Smooth muscle cell (in vitro differentiated cells): ENCODE results near the gene ZNF284. TPM values are rescaled to one million over a fixed set of nuclear protein-coding genes. Genes with fewer than 3 reads are reported as not detected.

Experiments
- DNase-seq: peaks from one replicate; lab custom pipeline; 2025; ENCODE audit not compliant: unreplicated experiment; lab: John Stamatoyannopoulos, UW
- H2AFZ ChIP-seq: fragments of 200-600 bp; sonication (generic); 2 replicates; pipeline ENCODE4 v1.6.0; 2016; ENCODE audit warnings: antibody characterized with exemption, low read depth, mild to moderate bottlenecking
- H3F3A ChIP-seq: fragments of 200-600 bp; sonication (generic); 2 replicates; pipeline ENCODE4 v1.6.0; 2017; ENCODE audit warnings: antibody characterized with exemption, low read depth
- H3K27ac ChIP-seq: fragments of 200-600 bp; sonication (generic); 2 replicates; pipeline ENCODE4 v1.5.1; 2016; ENCODE audit warnings: low read depth, mild to moderate bottlenecking
- H3K27me3 ChIP-seq: fragments of 200-600 bp; sonication (generic); 2 replicates; pipeline ENCODE4 v1.6.1; 2016; ENCODE audit warnings: low read depth, mild to moderate bottlenecking
- H3K36me3 ChIP-seq: fragments of 200-600 bp; sonication (generic); 2 replicates; pipeline ENCODE4 v1.5.1; 2016; ENCODE audit warnings: low read depth
- H3K4me1 ChIP-seq: fragments of 200-600 bp; sonication (generic); 2 replicates; pipeline ENCODE4 v1.5.1; 2016; ENCODE audit warnings: low read depth
- H3K4me2 ChIP-seq: fragments of 200-600 bp; sonication (generic); 2 replicates; pipeline ENCODE4 v1.6.0; 2016; ENCODE audit warnings: mild to moderate bottlenecking
- H3K4me3 ChIP-seq: fragments of 200-600 bp; sonication (generic); 2 replicates; pipeline ENCODE4 v1.5.1; 2016; ENCODE audit warnings: mild to moderate bottlenecking
- H3K79me2 ChIP-seq: fragments of 200-600 bp; sonication (generic); 2 replicates; pipeline ENCODE4 v1.6.0; 2016; ENCODE audit warnings: low read depth, mild to moderate bottlenecking
- H3K9ac ChIP-seq: fragments of 200-600 bp; sonication (generic); 2 replicates; pipeline ENCODE4 v1.6.0; 2016; ENCODE audit warnings: low read depth
- H3K9me3 ChIP-seq: fragments of 200-600 bp; sonication (generic); replicated peaks from 2 replicates; pipeline ENCODE4 v1.5.1; 2016; ENCODE audit warnings: low read depth
- H4K20me1 ChIP-seq: fragments of 200-600 bp; sonication (generic); 2 replicates; pipeline ENCODE4 v1.6.0; 2016; ENCODE audit warnings: low read depth
- CTCF ChIP-seq: fragments of 200-600 bp; sonication (generic); IDR thresholded peaks from 2 replicates; pipeline ENCODE4 v1.5.1; 2017; ENCODE audit warnings: borderline replicate concordance, mild to moderate bottlenecking, antibody characterized with exemption; ENCODE audit not compliant: insufficient read depth, poor library complexity, severe bottlenecking
- WGBS: methylation state at CpG from one replicate; pipeline ENCODE4 v1.1.7; 2016; ENCODE audit warnings: low lambda C conversion rate; 5-methylcytosine and 5-hydroxymethylcytosine counted together
- polyA plus RNA-seq: library from polyadenylated mRNA; unstranded; fragments of >200 nt; fragmentation: Nextera tagmentation; extraction: Ambion mirVana; gene quantifications from 2 replicates; pipeline ENCODE4 v1.2.1, GENCODE V29; 2016
- total RNA-seq: library from RNA; depleted of rRNA; stranded (reverse); fragments of >200 nt; gene quantifications from 2 replicates; pipeline ENCODE4 v1.2.3, GENCODE V29; 2014

Gene ZNF284
- total and polyA plus RNA-seq, 2 experiments from 2014 or later: 0.91 to 2.4 TPM

DNA sequence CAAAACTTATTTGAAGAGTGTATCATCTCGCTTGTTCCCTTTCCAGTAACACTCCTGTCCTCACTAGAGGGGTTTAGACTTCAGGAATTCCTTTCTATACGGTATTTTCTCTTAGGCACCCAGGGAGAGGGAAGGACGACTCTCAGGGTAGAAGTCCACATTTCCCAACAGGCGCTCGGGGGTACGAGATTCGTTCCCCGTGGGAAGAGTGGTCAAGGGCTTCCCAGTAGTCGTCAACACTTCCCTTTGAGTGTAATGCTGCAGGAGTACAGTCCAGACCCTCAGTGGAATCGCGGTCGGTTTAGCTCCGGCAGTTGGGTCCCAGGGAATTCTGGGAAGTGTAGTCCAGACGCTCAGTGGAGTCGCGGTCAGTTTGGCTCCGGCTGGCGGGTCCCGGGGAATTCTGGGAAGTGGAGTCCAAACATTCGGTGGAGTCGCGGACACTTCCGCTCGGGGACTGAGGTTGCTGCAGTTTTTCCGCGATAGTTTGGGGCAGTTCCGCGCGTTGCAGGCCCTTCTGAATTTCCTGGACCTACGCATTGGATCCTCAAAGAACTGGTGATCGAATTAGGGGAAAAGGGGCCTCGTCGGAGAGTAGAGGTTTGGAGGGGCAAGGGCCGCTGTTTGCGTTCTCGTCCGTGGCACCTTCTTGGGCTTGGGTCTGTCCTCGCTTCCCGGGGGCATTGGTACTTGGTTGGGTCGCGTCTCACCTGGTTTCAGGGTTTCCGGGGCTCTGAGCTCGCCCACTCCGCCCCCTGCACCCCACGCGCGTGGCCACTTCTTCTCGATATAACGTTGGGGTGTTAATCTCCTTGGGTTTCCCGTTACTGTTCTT is 22.2 kb downstream of the ZNF284 start, which contains the start of gene ZNF224:
TSS of gene ZNF224 (plus strand) at position 431 of the 835 bp plus-strand sequence. CDS start 3,513 bp downstream, outside the sequence.
- no peaks in the 10 kb centered on the region for H3K36me3 ChIP-seq
- H3K9ac ChIP-seq: peak within 1 kb of the TSS; percentile 66
- H2AFZ ChIP-seq: peak within 1 kb of the TSS; percentile 95
- TF ChIP-seq CTCF: no peak
- peak within 1 kb of the TSS; percentile 92 for H3K4me3 ChIP-seq
- no peaks in the 10 kb centered on the region for H3F3A ChIP-seq
- H3K4me2 ChIP-seq: peak within 1 kb of the TSS; percentile 87
- H4K20me1 ChIP-seq: peaks cover 4% of the 10 kb centered on the region
- H3K27me3 ChIP-seq: no peaks in the 10 kb centered on the region
- peak; percentile 62 for DNase-seq
- no peak within 1 kb of the TSS for H3K27ac ChIP-seq
- WGBS: 1% methylated on average over 50 of the region's 50 CpGs
- H3K9me3 ChIP-seq: no peaks in the 10 kb centered on the region
- H3K4me1 ChIP-seq: peaks cover 15% of the 10 kb centered on the region
- peaks cover 26% of the 10 kb centered on the region for H3K79me2 ChIP-seq

GRCh38 chr19:44107751-44108150 is 35.8 kb downstream of the ZNF284 start:
- DNase-seq: no peak
- Histone ChIP-seq H3K4me3 (no peak overlapping the region), H4K20me1 (no peaks in the 10 kb centered on the region), H3K79me2 (no peaks in the 10 kb centered on the region), H3K4me2 (no peak overlapping the region), H3F3A (peaks cover 4% of the 10 kb centered on the region), H3K9ac (no peak overlapping the region), H2AFZ (no peak overlapping the region), H3K27ac (no peak overlapping the region), H3K36me3 (peaks cover 51% of the 10 kb centered on the region), H3K4me1 (no peaks in the 10 kb centered on the region), H3K27me3 (no peaks in the 10 kb centered on the region), H3K9me3 (peaks cover 36% of the 10 kb centered on the region)
- 99% methylated on average over 3 of the region's 3 CpGs for WGBS
- TF ChIP-seq CTCF: no peak

DNA sequence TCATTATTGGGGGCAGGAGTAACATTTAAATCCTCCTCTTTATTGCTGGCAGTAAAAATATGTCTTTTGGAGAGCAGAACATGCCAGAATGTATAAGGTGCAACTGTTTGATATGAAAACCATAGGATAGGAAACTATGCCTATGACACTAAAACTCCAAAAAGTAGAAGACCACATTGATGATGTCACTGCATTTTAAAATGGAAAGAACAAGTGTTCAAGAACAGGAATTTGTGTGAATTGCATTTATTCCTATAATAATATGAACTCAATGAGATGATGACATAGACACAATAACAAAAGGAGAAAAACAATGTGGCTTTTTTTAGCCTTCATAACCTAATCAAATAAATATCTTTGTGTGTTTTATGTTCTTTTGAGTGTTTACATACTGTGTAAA is 37.5 kb downstream of the ZNF284 start:
- peaks cover 4% of the 10 kb centered on the region for H3F3A ChIP-seq
- peaks cover 8% of the 10 kb centered on the region for H3K79me2 ChIP-seq
- H4K20me1 ChIP-seq: no peaks in the 10 kb centered on the region
- no peak for TF ChIP-seq CTCF
- no peak overlapping the region for H3K9ac ChIP-seq
- H3K4me3 ChIP-seq: no peak overlapping the region
- H3K27ac ChIP-seq: no peak overlapping the region
- DNase-seq: no peak
- peaks cover 34% of the 10 kb centered on the region for H3K36me3 ChIP-seq
- H2AFZ ChIP-seq: no peak overlapping the region
- no peaks in the 10 kb centered on the region for H3K27me3 ChIP-seq
- peaks cover 6% of the 10 kb centered on the region for H3K4me1 ChIP-seq
- H3K4me2 ChIP-seq: no peak overlapping the region
- H3K9me3 ChIP-seq: peaks cover 29% of the 10 kb centered on the region
